Natural killer cell treated with Interleukin-12 subunit alpha and Interleukin-12 subunit beta and Interleukin-15 and Interleukin-18, amount 100 ng/mL, for 72 hours (primary cell): Measurements from ENCODE around the gene CEP72. TPM values are rescaled to one million over a fixed set of nuclear protein-coding genes. Genes with fewer than 3 reads are reported as not detected.
"Not testable (repeated sequence)": the region's sequence is repeated elsewhere in the genome, so short reads cannot be mapped to it uniquely, and the experiment has no call there.

Experiments
- ATAC-seq, 2 donors: fragments of 150-1000 bp; cut with Tn5 transposase in 1 of 2; sonication (Bioruptor Pico), chemical (Tn5 transposase) in 1 of 2; 2 replicates each; pipeline ENCODE4 v1.10.0; 2021
- DNase-seq: peaks from one replicate; pipeline ENCODE4 v3.0.0; 2022; ENCODE audit warnings: low spot score
- H3K27ac Mint-ChIP-seq, 2 donors: 1 replicate in 1 of 2; 2 replicates in 1 of 2; pipeline ENCODE4 v1.8.0; 2022; ENCODE audit warnings: mixed read lengths in 2 of 2, mild to moderate bottlenecking in 1 of 2, moderate library complexity in 1 of 2
- H3K27me3 Mint-ChIP-seq, 2 donors: 1 replicate in 1 of 2; 2 replicates in 1 of 2; pipeline ENCODE4 v1.8.0; 2022; ENCODE audit warnings: mixed read lengths in 2 of 2
- H3K36me3 Mint-ChIP-seq: one replicate; pipeline ENCODE4 v1.8.0; 2022; ENCODE audit warnings: mixed read lengths
- H3K4me1 Mint-ChIP-seq, 2 donors: 1 replicate in 1 of 2; 2 replicates in 1 of 2; pipeline ENCODE4 v1.8.0; 2022; ENCODE audit warnings: low read depth in 2 of 2, mixed read lengths in 2 of 2, mild to moderate bottlenecking in 1 of 2
- H3K4me3 Mint-ChIP-seq: one replicate; pipeline ENCODE4 v1.8.0; 2022; ENCODE audit warnings: mixed read lengths
- H3K9me3 Mint-ChIP-seq: 2 replicates; pipeline ENCODE4 v1.8.0; 2022; ENCODE audit warnings: mixed read lengths
- total RNA-seq, 2 donors: library from RNA; stranded (reverse); gene quantifications; one replicate each; pipeline ENCODE4 v1.2.3, GENCODE V29; 2022

Gene CEP72
- total RNA-seq, 2 donors from 2014 or later, result 15.3 to 58.1 TPM

- not testable (repeated sequence) for DNase-seq, H3K27me3 Mint-ChIP-seq, H3K4me3 Mint-ChIP-seq, ATAC-seq, H3K4me1 Mint-ChIP-seq, H3K36me3 Mint-ChIP-seq, H3K9me3 Mint-ChIP-seq, H3K27ac Mint-ChIP-seq
These were observed 76.3 kb downstream of the CEP72 start for GRCh38 chr5:688348-689010.

DNA sequence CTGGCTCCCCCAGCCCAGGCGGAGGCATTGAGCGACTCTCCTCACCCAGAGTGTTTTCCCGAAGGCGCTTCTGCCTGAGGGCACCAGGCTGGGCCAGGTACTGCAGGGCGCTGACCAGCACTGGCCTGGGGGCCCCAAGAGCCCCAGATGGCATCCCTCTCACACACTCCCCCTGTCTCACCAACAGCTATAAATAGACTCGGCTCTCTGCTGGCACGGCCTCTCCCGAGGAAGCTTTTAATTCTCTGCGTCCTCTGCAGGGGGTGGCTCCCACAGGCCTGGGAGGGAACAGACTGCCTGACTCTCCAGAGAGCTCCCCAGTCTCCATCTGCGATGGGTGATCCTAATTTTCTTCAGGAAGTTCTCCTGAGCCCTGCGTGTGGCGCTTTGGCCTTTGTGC is 78.2 kb downstream of the CEP72 start:
- not testable (repeated sequence) for H3K27ac Mint-ChIP-seq, ATAC-seq, H3K36me3 Mint-ChIP-seq, DNase-seq, H3K4me1 Mint-ChIP-seq, H3K27me3 Mint-ChIP-seq, H3K4me3 Mint-ChIP-seq, H3K9me3 Mint-ChIP-seq

DNA sequence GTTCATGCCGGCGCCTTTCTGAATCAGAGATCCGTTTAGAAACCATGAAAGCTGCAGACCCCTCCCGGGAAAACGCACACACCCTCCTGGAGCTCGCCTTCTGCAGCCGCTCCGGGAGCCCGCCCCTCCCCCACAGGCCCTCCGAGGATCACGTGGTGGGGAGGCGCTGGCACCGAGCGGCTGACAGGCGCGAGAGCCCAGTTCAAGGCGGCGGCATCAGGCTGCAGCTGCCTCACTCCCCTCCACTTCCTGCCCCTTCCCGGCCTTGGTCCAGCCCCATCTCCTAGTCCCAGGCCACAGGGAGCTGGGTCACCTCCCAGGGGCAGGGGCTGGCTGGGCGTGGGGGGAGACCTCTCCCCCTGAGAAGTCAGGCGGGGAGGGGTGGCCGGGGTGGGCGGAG is 78.9 kb downstream of the CEP72 start:
- ATAC-seq, H3K36me3 Mint-ChIP-seq, H3K4me1 Mint-ChIP-seq, H3K27me3 Mint-ChIP-seq, H3K9me3 Mint-ChIP-seq, H3K4me3 Mint-ChIP-seq, H3K27ac Mint-ChIP-seq, DNase-seq: not testable (repeated sequence)

GRCh38 chr5:691817-692528 is 79.8 kb downstream of the CEP72 start:
- DNase-seq (no peak), ATAC-seq (no peak)
- no peaks in the 10 kb centered on the region for H3K36me3 Mint-ChIP-seq
- H3K4me1 Mint-ChIP-seq, result no peaks in the 10 kb centered on the region
- H3K27ac Mint-ChIP-seq, result no peak overlapping the region
- peak overlapping the region; percentile 62 for H3K4me3 Mint-ChIP-seq
- H3K9me3 Mint-ChIP-seq, result no peaks in the 10 kb centered on the region
- no peaks in the 10 kb centered on the region for H3K27me3 Mint-ChIP-seq

GRCh38 chr5:692529-693041 is 80.4 kb downstream of the CEP72 start:
- peak in 1 of 2 donors; percentile 0 for ATAC-seq
- H3K36me3 Mint-ChIP-seq, H3K9me3 Mint-ChIP-seq, H3K4me1 Mint-ChIP-seq, H3K27me3 Mint-ChIP-seq, DNase-seq, H3K27ac Mint-ChIP-seq: not testable (repeated sequence)
- H3K4me3 Mint-ChIP-seq, result peak overlapping the region; percentile 62

DNA sequence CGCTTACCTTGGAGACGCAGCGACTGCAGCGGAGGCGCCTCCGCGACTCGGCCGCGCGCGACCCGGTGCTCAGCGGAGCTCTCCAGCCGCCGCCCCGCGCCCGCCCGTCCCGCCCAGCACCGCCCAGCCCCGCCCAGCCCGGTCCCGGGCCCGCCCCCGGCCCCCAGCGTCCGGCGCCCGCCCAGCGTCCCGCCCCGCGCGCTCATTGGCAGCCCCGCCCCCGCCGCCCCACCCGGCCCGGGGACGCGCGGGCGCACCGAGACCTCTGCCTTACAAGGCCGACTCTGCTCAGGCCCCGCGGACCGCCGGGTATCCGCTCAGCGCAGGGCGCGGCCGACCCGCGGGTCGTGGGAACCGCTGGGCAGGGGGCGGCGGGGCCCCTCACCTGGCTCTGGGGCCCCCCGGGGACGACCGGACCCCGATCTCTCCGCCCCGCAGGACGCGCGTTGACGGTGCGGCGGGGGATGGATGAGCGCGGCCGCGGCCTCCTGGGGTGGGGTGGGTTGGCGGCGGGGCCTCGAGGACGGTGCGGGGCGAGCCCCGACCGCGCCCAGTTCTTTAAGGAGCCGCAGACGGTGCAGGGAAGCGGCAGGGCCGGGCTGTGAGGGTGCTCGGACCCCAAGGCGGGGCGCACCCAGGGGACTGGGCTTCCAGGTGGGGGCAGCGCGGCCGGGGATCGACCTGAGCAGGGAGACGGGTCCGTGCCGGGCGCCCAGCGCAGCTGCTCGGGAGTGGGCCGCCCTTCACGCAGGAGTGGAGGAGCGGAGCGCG is 81.3 kb downstream of the CEP72 start, which contains the start of gene TPPP:
Gene TPPP, minus strand, starts transcription at position 82 of the 771 bp plus-strand sequence. CDS start 15,292 bp downstream, outside the sequence.
- H3K27me3 Mint-ChIP-seq, H3K36me3 Mint-ChIP-seq, H3K4me1 Mint-ChIP-seq, H3K27ac Mint-ChIP-seq, H3K9me3 Mint-ChIP-seq: not testable (repeated sequence)
- peak within 1 kb of the TSS; percentile 62 for H3K4me3 Mint-ChIP-seq
- peak; percentile 96 to 98 for ATAC-seq
- DNase-seq, result peak; percentile 85

DNA sequence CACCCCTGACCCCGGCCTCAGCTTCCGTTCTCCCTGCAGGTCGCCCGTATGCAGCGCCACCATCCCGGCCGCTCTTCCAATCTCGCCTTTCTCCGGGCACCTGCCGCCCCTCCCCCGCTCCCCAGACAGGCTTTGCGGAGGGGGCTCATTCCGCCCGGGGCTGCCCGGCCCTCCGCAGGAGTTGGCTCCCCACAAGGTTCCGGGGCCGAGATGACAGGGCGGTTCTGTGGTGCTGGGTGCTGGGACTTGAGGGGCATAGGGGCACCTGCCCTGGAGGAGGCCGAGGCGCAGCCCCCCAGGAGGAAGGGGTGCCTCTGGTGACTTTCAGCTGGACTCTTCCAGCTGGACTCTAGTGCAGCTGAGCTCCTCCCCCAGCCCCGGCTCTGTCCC is 81.9 kb downstream of the CEP72 start:
- not testable (repeated sequence) for H3K27ac Mint-ChIP-seq, H3K9me3 Mint-ChIP-seq

GRCh38 chr5:695475-695874 is 83.3 kb downstream of the CEP72 start:
- DNase-seq, ATAC-seq, H3K27ac Mint-ChIP-seq, H3K36me3 Mint-ChIP-seq, H3K9me3 Mint-ChIP-seq, H3K4me3 Mint-ChIP-seq, H3K4me1 Mint-ChIP-seq: not testable (repeated sequence)
- H3K27me3 Mint-ChIP-seq, result peaks cover 7 to 13% of the 10 kb centered on the region in 2 donors

More for the DNA sequence above, 81.9 kb downstream of the CEP72 start:
- not testable (repeated sequence) for H3K27me3 Mint-ChIP-seq, ATAC-seq, H3K4me3 Mint-ChIP-seq, DNase-seq, H3K4me1 Mint-ChIP-seq, H3K36me3 Mint-ChIP-seq

- H3K27me3 Mint-ChIP-seq, result peaks cover 10 to 13% of the 10 kb centered on the region in 2 donors
- not testable (repeated sequence) for H3K9me3 Mint-ChIP-seq, H3K36me3 Mint-ChIP-seq, H3K4me3 Mint-ChIP-seq, ATAC-seq, H3K27ac Mint-ChIP-seq, H3K4me1 Mint-ChIP-seq
- DNase-seq, result peak; percentile 31
These were observed 84.1 kb downstream of the CEP72 start for GRCh38 chr5:696191-696590.

- H3K9me3 Mint-ChIP-seq, H3K27ac Mint-ChIP-seq, H3K4me1 Mint-ChIP-seq, H3K36me3 Mint-ChIP-seq, ATAC-seq, DNase-seq, H3K4me3 Mint-ChIP-seq: not testable (repeated sequence)
- peaks cover 11 to 16% of the 10 kb centered on the region in 2 donors for H3K27me3 Mint-ChIP-seq
These were observed 84.9 kb downstream of the CEP72 start for GRCh38 chr5:696753-697702.
